HCT116 (cell line): ENCODE measurements around the gene NAA80. TPM values are rescaled to one million over a fixed set of nuclear protein-coding genes. Genes with fewer than 3 reads are reported as not detected.

Source experiments
- ATAC-seq: fragments of 200-7000 bp; cut with Tn5 transposase; 2 replicates; pipeline ENCODE4 v1.9.1; 2020; ENCODE audit warnings: mild to moderate bottlenecking, moderate library complexity
- BruUV-seq: library from RNA; stranded (reverse); fragments of 400-500 nt; replicated peaks from 2 replicates; lab custom pipeline; 2021; lab: Mats Ljungman, UMichigan
- CTCF ChIA-PET: fragments of 300-600 bp; sonication (Branson Sonifier 250); formaldehyde crosslinking; loops from one replicate; lab custom pipeline; 2021; ENCODE audit warnings: antibody characterized with exemption; lab: Charles Lee
- POLR2A ChIA-PET: fragments of 300-600, 350-600 bp; sonication (Branson Sonifier 250); formaldehyde crosslinking; loops from one replicate; lab custom pipeline; 2021; ENCODE audit warnings: antibody characterized with exemption; lab: Charles Lee
- RAD21 ChIA-PET, 2 experiments: fragments of 300-600 bp; sonication (Branson Sonifier 250); formaldehyde crosslinking; loops; one replicate each; lab custom pipeline; 2023; ENCODE audit warnings: low total read pairs in 2 of 2; ENCODE audit not compliant: uncharacterized antibody in 2 of 2, unreplicated experiment in 2 of 2, low non-redundant PET in 1 of 2; lab: Charles Lee
- DNase-seq: peaks from one replicate; pipeline ENCODE4 v3.0.0-alpha.2; 2010; ENCODE audit warnings: low read depth, low spot score
- H2AFZ ChIP-seq: fragments of 200-600 bp; shearing (Covaris generic), sonication (generic); 2 replicates; pipeline ENCODE4 v1.6.1; 2017; ENCODE audit warnings: low read depth, mixed run types, mixed read lengths, antibody characterized with exemption, low read length; ENCODE audit not compliant: poor library complexity, severe bottlenecking
- H3K27ac ChIP-seq: 2 replicates; pipeline ENCODE4 v1.5.1; 2012; ENCODE audit warnings: low read depth, low read length
- H3K27me3 ChIP-seq: fragments of 200-600 bp; sonication (generic); 2 replicates; pipeline ENCODE4 v1.6.1; 2016; ENCODE audit warnings: mixed run types, low read length, mixed read lengths; ENCODE audit not compliant: insufficient read depth
- H3K36me3 ChIP-seq, 2 experiments: fragments of 200-500 bp in 1 of 2; fragments of 200-600 bp in 1 of 2; sonication (Bioruptor generic) in 1 of 2; sonication (generic) in 1 of 2; 2 replicates each; pipeline versions ENCODE4 v1.5.1 to v1.6.1; 2014 to 2016; ENCODE audit warnings: low read length in 2 of 2, inconsistent platforms in 1 of 2, mixed read lengths in 1 of 2, mixed run types in 1 of 2; ENCODE audit not compliant: insufficient read depth in 2 of 2, control insufficient read depth in 1 of 2
- H3K4me1 ChIP-seq, 2 experiments: fragments of 200-600 bp in 1 of 2; sonication (generic) in 1 of 2; 2 replicates each; pipeline versions ENCODE4 v1.5.1 to v1.6.1; 2012 to 2017; ENCODE audit warnings: low read length in 2 of 2, inconsistent platforms in 1 of 2, mild to moderate bottlenecking in 1 of 2, mixed read lengths in 1 of 2, mixed run types in 1 of 2, moderate library complexity in 1 of 2; ENCODE audit not compliant: insufficient read depth in 2 of 2, control insufficient read depth in 1 of 2
- H3K4me2 ChIP-seq: fragments of 200-600 bp; sonication (generic); 2 replicates; pipeline ENCODE4 v1.6.1; 2017; ENCODE audit warnings: mixed run types, low read length, mixed read lengths
- H3K4me3 ChIP-seq, 2 experiments: fragments of 200-600 bp in 1 of 2; sonication (generic) in 1 of 2; replicated peaks in 1 of 2; 2 replicates each; pipeline ENCODE4 v1.5.1; 2011 to 2016; ENCODE audit warnings: low read length in 2 of 2, control low read depth in 1 of 2, low read depth in 1 of 2, mild to moderate bottlenecking in 1 of 2, mixed read lengths in 1 of 2, mixed run types in 1 of 2
- H3K79me2 ChIP-seq: fragments of 200-600 bp; sonication (generic); 2 replicates; pipeline ENCODE4 v1.6.1; 2017; ENCODE audit warnings: mild to moderate bottlenecking, mixed run types, low read length, moderate library complexity, mixed read lengths; ENCODE audit not compliant: insufficient read depth
- H3K9ac ChIP-seq: fragments of 200-600 bp; sonication (generic); 2 replicates; pipeline ENCODE4 v1.6.1; 2016; ENCODE audit warnings: low read length, mixed read lengths
- H3K9me2 ChIP-seq: fragments of 200-600 bp; sonication (generic), shearing (Covaris generic); 2 replicates; pipeline ENCODE4 v1.6.1; 2017; ENCODE audit warnings: mixed run types, mild to moderate bottlenecking, moderate library complexity; ENCODE audit not compliant: insufficient read depth
- H3K9me3 ChIP-seq, 2 experiments: fragments of 200-500 bp in 1 of 2; fragments of 200-600 bp in 1 of 2; sonication (Bioruptor generic) in 1 of 2; sonication (generic) in 1 of 2; 2 replicates each; pipeline ENCODE4 v1.6.1; 2014 to 2017; ENCODE audit warnings: low read length in 2 of 2, mixed read lengths in 2 of 2, inconsistent platforms in 1 of 2, low read depth in 1 of 2, mild to moderate bottlenecking in 1 of 2, mixed run types in 1 of 2, moderate library complexity in 1 of 2; ENCODE audit not compliant: control insufficient read depth in 1 of 2, insufficient read depth in 1 of 2
- H4K20me1 ChIP-seq: fragments of 200-600 bp; sonication (generic), shearing (Covaris generic); 2 replicates; pipeline ENCODE4 v1.6.1; 2017; ENCODE audit warnings: mixed run types, mild to moderate bottlenecking, moderate library complexity; ENCODE audit not compliant: insufficient read depth
- CEBPB ChIP-seq: IDR thresholded peaks from 2 replicates; pipeline ENCODE4 v1.6.1; 2012; ENCODE audit warnings: low read depth
- EGR1 ChIP-seq: IDR thresholded peaks from 2 replicates; pipeline ENCODE4 v1.6.1; 2012; ENCODE audit warnings: low read depth
- EZH2phosphoT487 ChIP-seq: fragments of 200-600 bp; IDR thresholded peaks from 2 replicates; pipeline ENCODE4 v1.6.1; 2018; ENCODE audit warnings: antibody characterized with exemption, borderline replicate concordance
- FOSL1 ChIP-seq: IDR thresholded peaks from 2 replicates; pipeline ENCODE4 v1.6.1; 2012; ENCODE audit warnings: low read depth
- JUND ChIP-seq: IDR thresholded peaks from 2 replicates; pipeline ENCODE4 v1.6.1; 2012
- POLR2AphosphoS5 ChIP-seq: IDR thresholded peaks from 2 replicates; pipeline ENCODE4 v1.6.1; 2011; ENCODE audit warnings: mild to moderate bottlenecking, low read depth, low read length, moderate library complexity
- SIN3A ChIP-seq: IDR thresholded peaks from 2 replicates; pipeline ENCODE4 v1.6.1; 2012; ENCODE audit warnings: low read depth
- SP1 ChIP-seq: IDR thresholded peaks from 2 replicates; pipeline ENCODE4 v1.6.1; 2012; ENCODE audit warnings: low read depth
- SRF ChIP-seq: IDR thresholded peaks from 2 replicates; pipeline ENCODE4 v1.6.1; 2012; ENCODE audit warnings: low read depth
- TCF7L2 ChIP-seq: IDR thresholded peaks from 2 replicates; pipeline ENCODE4 v1.7.0; 2011; ENCODE audit warnings: borderline replicate concordance, inconsistent platforms; ENCODE audit not compliant: insufficient read depth, insufficient read length; ENCODE audit errors: extremely low read depth
- ZFX ChIP-seq: fragments of 450-650 bp; IDR thresholded peaks from 2 replicates; pipeline ENCODE4 v1.6.1; 2017
- ZNF274 ChIP-seq: fragments of 200-500 bp; sonication (Bioruptor generic); IDR thresholded peaks from 2 replicates; pipeline ENCODE4 v1.6.1; 2014; ENCODE audit warnings: mild to moderate bottlenecking, low read depth, low read length, inconsistent platforms
- intact Hi-C: fragments of 100-400 bp; cut with micrococcal nuclease; formaldehyde crosslinking; loops from 2 replicates; pipeline ENCODE4 v1.10.0; 2022
- total RNA-seq: library from RNA; stranded (reverse); gene quantifications from one replicate; pipeline ENCODE4 v1.2.1, GENCODE V29; 2021; ENCODE audit not compliant: unreplicated experiment
- TF ChIP-seq, protein P1 (sequence below): IDR thresholded peaks from 2 replicates; pipeline ENCODE4 v1.6.1; 2012
- TF ChIP-seq, protein P2 (sequence below): IDR thresholded peaks from 2 replicates; pipeline ENCODE4 v1.6.1; 2011; ENCODE audit warnings: mild to moderate bottlenecking, low read length, moderate library complexity; ENCODE audit not compliant: insufficient replicate concordance; ENCODE audit errors: extremely low read depth

The NAA80 gene
- total RNA-seq, 1 experiment from 2014 or later, result 21.3 TPM

DNA sequence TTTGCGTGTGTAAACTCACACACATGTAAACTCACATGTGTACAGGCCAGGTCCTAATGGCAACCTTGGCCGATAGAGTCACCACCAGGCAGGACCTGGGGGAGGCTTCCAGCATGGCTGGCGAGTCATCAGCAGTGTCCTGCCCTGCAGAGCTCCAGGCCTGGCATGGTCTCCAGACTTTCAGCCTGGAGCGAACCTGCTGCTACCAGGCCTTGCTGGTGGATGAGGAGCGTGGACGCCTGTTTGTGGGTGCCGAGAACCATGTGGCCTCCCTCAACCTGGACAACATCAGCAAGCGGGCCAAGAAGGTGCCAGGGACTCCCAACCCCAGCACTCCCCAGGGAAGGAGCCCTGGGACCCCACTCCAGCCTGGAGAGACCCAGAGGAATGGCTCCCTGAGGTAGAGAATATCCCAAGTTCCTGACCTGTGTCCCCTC lies 29.2 kb downstream of the NAA80 start:
- ChIA-PET POLR2A (no interaction called here), CTCF (interaction anchor here (0.7 to 3.4 kb wide), 5 partner anchors 10 to 75 kb away, joined by 3 to 27 read pairs (median 4); no protein-coding TSS in a partner anchor), RAD21 (interaction anchor here (0.8 to 1.5 kb wide), 2 partner anchors 10 to 43 kb away, joined by 3 to 6 read pairs; no protein-coding TSS in a partner anchor)
- Histone ChIP-seq H4K20me1 (no peaks in the 10 kb centered on the region), H3K27me3 (no peaks in the 10 kb centered on the region), H3K4me1 (peaks cover 79 to 93% of the 10 kb centered on the region in 2 experiments), H3K36me3 (no peaks in the 10 kb centered on the region), H3K79me2 (no peaks in the 10 kb centered on the region), H3K27ac (peak overlapping the region; percentile 88), H3K4me2 (peak overlapping the region; percentile 80), H2AFZ (no peak overlapping the region), H3K4me3 (peak overlapping the region; percentile 47 to 53), H3K9me2 (no peaks in the 10 kb centered on the region), H3K9ac (peak overlapping the region; percentile 62), H3K9me3 (no peaks in the 10 kb centered on the region)
- BruUV-seq, result no TSS peak
- TF ChIP-seq, protein P1, sequence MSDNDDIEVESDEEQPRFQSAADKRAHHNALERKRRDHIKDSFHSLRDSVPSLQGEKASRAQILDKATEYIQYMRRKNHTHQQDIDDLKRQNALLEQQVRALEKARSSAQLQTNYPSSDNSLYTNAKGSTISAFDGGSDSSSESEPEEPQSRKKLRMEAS, result no peak
- TF ChIP-seq SRF (no peak), ZNF274 (no peak), SP1 (no peak), POLR2AphosphoS5 (no peak), EGR1 (no peak), ZFX (no peak), SIN3A (no peak), FOSL1 (no peak), TCF7L2 (no peak), EZH2phosphoT487 (no peak), JUND (no peak), CEBPB (no peak)
- TF ChIP-seq, protein P2, sequence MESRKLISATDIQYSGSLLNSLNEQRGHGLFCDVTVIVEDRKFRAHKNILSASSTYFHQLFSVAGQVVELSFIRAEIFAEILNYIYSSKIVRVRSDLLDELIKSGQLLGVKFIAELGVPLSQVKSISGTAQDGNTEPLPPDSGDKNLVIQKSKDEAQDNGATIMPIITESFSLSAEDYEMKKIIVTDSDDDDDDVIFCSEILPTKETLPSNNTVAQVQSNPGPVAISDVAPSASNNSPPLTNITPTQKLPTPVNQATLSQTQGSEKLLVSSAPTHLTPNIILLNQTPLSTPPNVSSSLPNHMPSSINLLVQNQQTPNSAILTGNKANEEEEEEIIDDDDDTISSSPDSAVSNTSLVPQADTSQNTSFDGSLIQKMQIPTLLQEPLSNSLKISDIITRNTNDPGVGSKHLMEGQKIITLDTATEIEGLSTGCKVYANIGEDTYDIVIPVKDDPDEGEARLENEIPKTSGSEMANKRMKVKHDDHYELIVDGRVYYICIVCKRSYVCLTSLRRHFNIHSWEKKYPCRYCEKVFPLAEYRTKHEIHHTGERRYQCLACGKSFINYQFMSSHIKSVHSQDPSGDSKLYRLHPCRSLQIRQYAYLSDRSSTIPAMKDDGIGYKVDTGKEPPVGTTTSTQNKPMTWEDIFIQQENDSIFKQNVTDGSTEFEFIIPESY, result no peak
- DNase-seq (no peak), ATAC-seq (no peak)
- intact Hi-C loops, result loop anchor here (5.0 kb wide), 1 partner anchor 148 kb away; no protein-coding TSS in a partner anchor
